IPS-20b (cell line): Measurements from ENCODE around the gene MAP3K8.
"Not testable (repeated sequence)": the region's sequence is repeated elsewhere in the genome, so short reads cannot be mapped to it uniquely, and the experiment has no call there.

ENCODE experiments used
- H3K27ac ChIP-seq: one replicate; pipeline ENCODE4 v1.5.1; 2013; ENCODE audit warnings: low read length
- H3K27me3 ChIP-seq: 2 replicates; pipeline ENCODE4 v1.6.1; 2013; ENCODE audit warnings: mild to moderate bottlenecking, low read length, inconsistent platforms; ENCODE audit not compliant: insufficient read depth
- H3K36me3 ChIP-seq: 2 replicates; pipeline ENCODE4 v1.6.1; 2013; ENCODE audit warnings: low read depth, mild to moderate bottlenecking, inconsistent platforms, low read length, moderate library complexity; ENCODE audit not compliant: insufficient read depth
- H3K4me1 ChIP-seq: 2 replicates; pipeline ENCODE4 v1.6.1; 2013; ENCODE audit warnings: mild to moderate bottlenecking, control low read depth, inconsistent platforms, low read length, moderate library complexity; ENCODE audit not compliant: insufficient read depth
- H3K4me3 ChIP-seq: 2 replicates; pipeline ENCODE4 v1.5.1; 2013; ENCODE audit warnings: mild to moderate bottlenecking, low read length, inconsistent platforms
- H3K9ac ChIP-seq: 2 replicates; pipeline ENCODE4 v1.6.1; 2013; ENCODE audit warnings: low read depth, mild to moderate bottlenecking, inconsistent platforms, low read length, moderate library complexity
- H3K9me3 ChIP-seq: 2 replicates; pipeline ENCODE4 v1.6.1; 2013; ENCODE audit warnings: mild to moderate bottlenecking, low read depth, low read length, inconsistent platforms; ENCODE audit not compliant: insufficient read depth

Gene MAP3K8

GRCh38 chr10:30423655-30424275 is 10.2 kb upstream of the MAP3K8 start:
- H3K27ac ChIP-seq, H3K9me3 ChIP-seq, H3K9ac ChIP-seq, H3K36me3 ChIP-seq, H3K27me3 ChIP-seq: not testable (repeated sequence)
- Histone ChIP-seq H3K4me1 (peaks cover 14% of the 10 kb centered on the region), H3K4me3 (0 out of 2 replicates have a peak overlapping the region, but pooled peaks have one; percentile 7)

- H3K9ac ChIP-seq = no peak overlapping the region
- no peak overlapping the region for H3K27ac ChIP-seq
- H3K4me3 ChIP-seq = no peak overlapping the region
- H3K27me3 ChIP-seq = peaks cover under 1% of the 10 kb centered on the region; the same call in 1 of the 2 replicates
- peaks cover 13% of the 10 kb centered on the region for H3K4me1 ChIP-seq
- no peaks in the 10 kb centered on the region for H3K9me3 ChIP-seq
- H3K36me3 ChIP-seq = no peaks in the 10 kb centered on the region
Measured at GRCh38 chr10:30425336-30426075, 8.5 kb upstream of the MAP3K8 start.

- no peaks in the 10 kb centered on the region for H3K9me3 ChIP-seq
- peaks cover 41% of the 10 kb centered on the region for H3K27me3 ChIP-seq
- H3K4me1 ChIP-seq = no peaks in the 10 kb centered on the region; the same call in 1 of the 2 replicates
- no peak overlapping the region for H3K27ac ChIP-seq
- no peak overlapping the region for H3K4me3 ChIP-seq
- H3K36me3 ChIP-seq = no peaks in the 10 kb centered on the region
- H3K9ac ChIP-seq = no peak overlapping the region
Measured at GRCh38 chr10:30430544-30431298, 3.3 kb upstream of the MAP3K8 start.

- Histone ChIP-seq H3K9ac (no peak overlapping the region), H3K4me3 (no peak overlapping the region), H3K27me3 (peaks cover 45% of the 10 kb centered on the region), H3K9me3 (no peaks in the 10 kb centered on the region), H3K36me3 (no peaks in the 10 kb centered on the region), H3K4me1 (peaks cover 3% of the 10 kb centered on the region; the same call in 1 of the 2 replicates), H3K27ac (no peak overlapping the region)
Measured at GRCh38 chr10:30431435-30431911, 2.5 kb upstream of the MAP3K8 start.

- Histone ChIP-seq H3K27me3 (peaks cover 45% of the 10 kb centered on the region), H3K9me3 (no peaks in the 10 kb centered on the region), H3K4me1 (peaks cover 15% of the 10 kb centered on the region), H3K9ac (peak overlapping the region; percentile 81), H3K4me3 (peak overlapping the region; percentile 84), H3K27ac (no peak overlapping the region), H3K36me3 (no peaks in the 10 kb centered on the region)
Measured at GRCh38 chr10:30432622-30433305, 1.2 kb upstream of the MAP3K8 start.

GRCh38 chr10:30433306-30433729 is 666 bp upstream of the MAP3K8 start:
- H3K27me3 ChIP-seq = peaks cover 45% of the 10 kb centered on the region
- no peaks in the 10 kb centered on the region for H3K36me3 ChIP-seq
- peak overlapping the region; percentile 81 for H3K9ac ChIP-seq
- no peaks in the 10 kb centered on the region for H3K9me3 ChIP-seq
- peaks cover 20% of the 10 kb centered on the region for H3K4me1 ChIP-seq
- H3K27ac ChIP-seq = no peak overlapping the region
- peak overlapping the region; percentile 84 for H3K4me3 ChIP-seq

- Histone ChIP-seq H3K4me3 (peak overlapping the region; percentile 84), H3K4me1 (peaks cover 26% of the 10 kb centered on the region), H3K9me3 (no peaks in the 10 kb centered on the region), H3K27ac (no peak overlapping the region), H3K27me3 (peaks cover 45% of the 10 kb centered on the region), H3K9ac (peak overlapping the region; percentile 81; the same call in 1 of the 2 replicates), H3K36me3 (peaks cover 7% of the 10 kb centered on the region; the same call in 1 of the 2 replicates)
Measured at GRCh38 chr10:30434273-30435072, 489 bp downstream of the MAP3K8 start.

- H3K4me3 ChIP-seq = peak overlapping the region; percentile 84
- peak overlapping the region; percentile 81; the same call in 1 of the 2 replicates for H3K9ac ChIP-seq
- H3K4me1 ChIP-seq = peaks cover 26% of the 10 kb centered on the region
- peaks cover 45% of the 10 kb centered on the region for H3K27me3 ChIP-seq
- no peaks in the 10 kb centered on the region for H3K9me3 ChIP-seq
- H3K27ac ChIP-seq = no peak overlapping the region
- H3K36me3 ChIP-seq = peaks cover 11% of the 10 kb centered on the region
Measured at GRCh38 chr10:30435073-30435422, 1.1 kb downstream of the MAP3K8 start.

GRCh38 chr10:30435499-30436167 is 1.6 kb downstream of the MAP3K8 start:
- H3K36me3 ChIP-seq = peaks cover 16% of the 10 kb centered on the region
- not testable (repeated sequence) for H3K9me3 ChIP-seq, H3K27ac ChIP-seq, H3K9ac ChIP-seq
- H3K4me3 ChIP-seq = peak overlapping the region; percentile 84
- H3K4me1 ChIP-seq = peaks cover 26% of the 10 kb centered on the region
- peaks cover 43% of the 10 kb centered on the region for H3K27me3 ChIP-seq

- no peaks in the 10 kb centered on the region for H3K9me3 ChIP-seq
- peaks cover 26% of the 10 kb centered on the region for H3K4me1 ChIP-seq
- no peak overlapping the region for H3K27ac ChIP-seq
- no peak overlapping the region for H3K9ac ChIP-seq
- H3K4me3 ChIP-seq = peak overlapping the region; percentile 38
- H3K36me3 ChIP-seq = peaks cover 16% of the 10 kb centered on the region
- peaks cover 38% of the 10 kb centered on the region for H3K27me3 ChIP-seq
Measured at GRCh38 chr10:30436191-30436611, 2.2 kb downstream of the MAP3K8 start.
